PC-3 (cell line): ENCODE measurements around the gene ADGRD1. TPM values are rescaled to one million over a fixed set of nuclear protein-coding genes. Genes with fewer than 3 reads are reported as not detected.

ENCODE experiments used
- ATAC-seq: fragments of 200-7000 bp; cut with Tn5 transposase; 2 replicates; pipeline ENCODE4 v1.9.1; 2020; ENCODE audit warnings: mild to moderate bottlenecking, moderate library complexity
- BruUV-seq: library from RNA; stranded (reverse); fragments of 400-500 nt; replicated peaks from 2 replicates; lab custom pipeline; 2021; lab: Mats Ljungman, UMichigan
- CTCF ChIA-PET: fragments of 300-600 bp; sonication (Branson Sonifier 250); formaldehyde crosslinking; loops from one replicate; lab custom pipeline; 2022; ENCODE audit warnings: antibody characterized with exemption; lab: Charles Lee
- POLR2A ChIA-PET: fragments of 300-600 bp; sonication (Branson Sonifier 250); formaldehyde crosslinking; loops from one replicate; lab custom pipeline; 2022; ENCODE audit warnings: antibody characterized with exemption; ENCODE audit not compliant: unreplicated experiment; lab: Charles Lee
- DNase-seq: peaks from one replicate; pipeline ENCODE4 v3.0.0-alpha.2; 2015
- H2AFZ ChIP-seq: fragments of 300-600 bp; sonication (generic); 2 replicates; pipeline ENCODE4 v1.6.0; 2016; ENCODE audit warnings: antibody characterized with exemption, low read length
- H3F3A ChIP-seq: fragments of 300-600 bp; sonication (generic); one replicate; pipeline ENCODE4 v1.6.0; 2017; ENCODE audit warnings: antibody characterized with exemption, low read length, control low read depth, mild to moderate bottlenecking; ENCODE audit not compliant: unreplicated experiment
- H3K27ac ChIP-seq: fragments of 300-600 bp; sonication (generic); 2 replicates; pipeline ENCODE4 v1.5.1; 2016; ENCODE audit warnings: mild to moderate bottlenecking, low read length
- H3K27me3 ChIP-seq: fragments of 300-600 bp; sonication (generic); 2 replicates; pipeline ENCODE4 v1.6.1; 2016; ENCODE audit warnings: low read length, mixed read lengths
- H3K36me3 ChIP-seq: fragments of 300-600 bp; sonication (generic); 2 replicates; pipeline ENCODE4 v1.6.1; 2016; ENCODE audit warnings: low read depth, mixed run types, low read length, mixed read lengths
- H3K4me1 ChIP-seq: fragments of 300-600 bp; sonication (generic); 2 replicates; pipeline ENCODE4 v1.5.1; 2016; ENCODE audit warnings: low read length; ENCODE audit not compliant: insufficient read depth
- H3K4me2 ChIP-seq: fragments of 300-600 bp; sonication (generic); 2 replicates; pipeline ENCODE4 v1.6.0; 2016; ENCODE audit warnings: low read length
- H3K4me3 ChIP-seq: fragments of 300-600 bp; sonication (generic); 2 replicates; pipeline ENCODE4 v1.5.1; 2016; ENCODE audit warnings: mild to moderate bottlenecking, low read length, mixed read lengths
- H3K79me2 ChIP-seq: fragments of 300-600 bp; sonication (generic); 2 replicates; pipeline ENCODE4 v1.6.1; 2017; ENCODE audit warnings: low read length, mixed read lengths
- H3K9ac ChIP-seq: fragments of 300-600 bp; sonication (generic); 2 replicates; pipeline ENCODE4 v1.6.0; 2016; ENCODE audit warnings: mild to moderate bottlenecking, low read length
- H3K9me2 ChIP-seq: fragments of 300-600 bp; sonication (generic); replicated peaks from 2 replicates; pipeline ENCODE4 v1.6.1; 2016; ENCODE audit warnings: mixed run types, low read length, mixed read lengths
- H3K9me3 ChIP-seq: fragments of 300-600 bp; sonication (generic); 2 replicates; pipeline ENCODE4 v1.6.1; 2016; ENCODE audit warnings: low read length, mixed read lengths
- H4K20me1 ChIP-seq: fragments of 300-600 bp; sonication (generic); 2 replicates; pipeline ENCODE4 v1.6.1; 2016; ENCODE audit warnings: low read length, mixed read lengths
- CTCF ChIP-seq: fragments of 300-600 bp; sonication (generic); conservative IDR thresholded peaks from 2 replicates; pipeline ENCODE4 v1.5.1; 2017; ENCODE audit warnings: antibody characterized with exemption, low read depth, mild to moderate bottlenecking, low read length
- EZH2 ChIP-seq: fragments of 300-600 bp; sonication (generic); IDR thresholded peaks from one replicate; pipeline ENCODE4 v1.6.1; 2017; ENCODE audit warnings: antibody characterized with exemption, mild to moderate bottlenecking, low read length; ENCODE audit not compliant: unreplicated experiment
- EZH2phosphoT487 ChIP-seq: fragments of 300-600 bp; sonication (generic); IDR thresholded peaks from 2 replicates; pipeline ENCODE4 v1.6.1; 2018; ENCODE audit warnings: mild to moderate bottlenecking, antibody characterized with exemption, low read length, borderline replicate concordance
- intact Hi-C: fragments of 100-400 bp; cut with micrococcal nuclease; formaldehyde crosslinking; loops from 2 replicates; pipeline ENCODE4 v1.9.0; 2023
- total RNA-seq: library from RNA; depleted of rRNA; stranded (reverse); fragments of >200 nt; gene quantifications from 2 replicates; pipeline ENCODE4 v1.2.3, GENCODE V29; 2014

The ADGRD1 gene
- total RNA-seq, 1 experiment from 2014 or later = 0.18 TPM

- peaks cover 3% of the 10 kb centered on the region; the same call in 1 of the 2 replicates for H3K27me3 ChIP-seq
- H3K36me3 ChIP-seq = no peaks in the 10 kb centered on the region
- H3K9ac ChIP-seq = no peak overlapping the region
- no peaks in the 10 kb centered on the region for H4K20me1 ChIP-seq
- no peak overlapping the region for H2AFZ ChIP-seq
- DNase-seq = no peak
- H3K9me2 ChIP-seq = no peaks in the 10 kb centered on the region
- no peaks in the 10 kb centered on the region for H3K79me2 ChIP-seq
- ATAC-seq = no peak
- H3K9me3 ChIP-seq = no peaks in the 10 kb centered on the region
- no TSS peak for BruUV-seq
- no peak overlapping the region for H3K4me3 ChIP-seq
- no peak overlapping the region for H3K27ac ChIP-seq
- TF ChIP-seq CTCF (no peak), EZH2phosphoT487 (no peak), EZH2 (no peak)
- no peaks in the 10 kb centered on the region for H3F3A ChIP-seq
- no peaks in the 10 kb centered on the region for H3K4me1 ChIP-seq
- CTCF ChIA-PET = no interaction called here
- POLR2A ChIA-PET = interaction anchor here (0.6 kb wide), 1 partner anchor 21 kb away, joined by 4 read pairs; no protein-coding TSS in a partner anchor
- intact Hi-C loops = no loop called here
- no peak overlapping the region for H3K4me2 ChIP-seq
These were observed 223.2 kb downstream of the ADGRD1 start for GRCh38 chr12:131176926-131177325.

- ATAC-seq (no peak), DNase-seq (no peak)
- H3K4me2 ChIP-seq = no peak overlapping the region
- intact Hi-C loops = no loop called here
- POLR2A ChIA-PET = interaction anchor here (0.6 kb wide), 1 partner anchor 22 kb away, joined by 4 read pairs; no protein-coding TSS in a partner anchor
- CTCF ChIA-PET = no interaction called here
- BruUV-seq = no TSS peak
- no peak for TF ChIP-seq CTCF
- no peak for TF ChIP-seq EZH2phosphoT487
- no peak for TF ChIP-seq EZH2
- H2AFZ ChIP-seq = no peak overlapping the region
- no peaks in the 10 kb centered on the region for H3K9me2 ChIP-seq
- H3K4me1 ChIP-seq = no peaks in the 10 kb centered on the region
- H3K27ac ChIP-seq = no peak overlapping the region
- no peaks in the 10 kb centered on the region for H3K36me3 ChIP-seq
- H4K20me1 ChIP-seq = no peaks in the 10 kb centered on the region
- no peaks in the 10 kb centered on the region for H3K79me2 ChIP-seq
- H3K9me3 ChIP-seq = no peaks in the 10 kb centered on the region
- H3K9ac ChIP-seq = no peak overlapping the region
- no peak overlapping the region for H3K4me3 ChIP-seq
- peaks cover 3% of the 10 kb centered on the region; the same call in 1 of the 2 replicates for H3K27me3 ChIP-seq
- H3F3A ChIP-seq = no peaks in the 10 kb centered on the region
These were observed 223.9 kb downstream of the ADGRD1 start for GRCh38 chr12:131177599-131177998.

- H2AFZ ChIP-seq = no peak overlapping the region
- no peak overlapping the region for H3K9ac ChIP-seq
- intact Hi-C loops = no loop called here
- no peak for DNase-seq
- TF ChIP-seq EZH2 (no peak), CTCF (no peak), EZH2phosphoT487 (no peak)
- H3K4me2 ChIP-seq = no peak overlapping the region
- BruUV-seq = no TSS peak
- H3K27me3 ChIP-seq = peaks cover 11% of the 10 kb centered on the region; the same call in 1 of the 2 replicates
- no peaks in the 10 kb centered on the region for H3K36me3 ChIP-seq
- no peaks in the 10 kb centered on the region for H3K79me2 ChIP-seq
- no peaks in the 10 kb centered on the region for H4K20me1 ChIP-seq
- POLR2A ChIA-PET = no interaction called here
- no peak for ATAC-seq
- H3K27ac ChIP-seq = no peak overlapping the region
- CTCF ChIA-PET = no interaction called here
- H3K4me1 ChIP-seq = no peaks in the 10 kb centered on the region
- H3K9me2 ChIP-seq = no peaks in the 10 kb centered on the region
- H3K4me3 ChIP-seq = no peak overlapping the region
- H3K9me3 ChIP-seq = no peaks in the 10 kb centered on the region
- no peaks in the 10 kb centered on the region for H3F3A ChIP-seq
These were observed 233.9 kb downstream of the ADGRD1 start for GRCh38 chr12:131187602-131188001.
